Tongue (tissue), 2 donors: ENCODE measurements around the gene COL1A1. TPM values are rescaled to one million over a fixed set of nuclear protein-coding genes. Genes with fewer than 3 reads are reported as not detected.
A peak's percentile ranks its signal among the peaks of the same experiment; 100 is the strongest.

Experiments
- DNase-seq: peaks from one replicate; pipeline ENCODE4 v3.0.0-alpha.2; 2015
- total RNA-seq: library from RNA; depleted of rRNA; stranded (reverse); fragments of >200 nt; gene quantifications from one replicate; pipeline ENCODE4 v1.2.3, GENCODE V29; 2014

Gene COL1A1
- total RNA-seq, 1 donor from 2014 or later, result 3,144 TPM

GRCh38 chr17:50186661-50187393 lies 14.6 kb downstream of the COL1A1 start:
- no peak for DNase-seq

DNA sequence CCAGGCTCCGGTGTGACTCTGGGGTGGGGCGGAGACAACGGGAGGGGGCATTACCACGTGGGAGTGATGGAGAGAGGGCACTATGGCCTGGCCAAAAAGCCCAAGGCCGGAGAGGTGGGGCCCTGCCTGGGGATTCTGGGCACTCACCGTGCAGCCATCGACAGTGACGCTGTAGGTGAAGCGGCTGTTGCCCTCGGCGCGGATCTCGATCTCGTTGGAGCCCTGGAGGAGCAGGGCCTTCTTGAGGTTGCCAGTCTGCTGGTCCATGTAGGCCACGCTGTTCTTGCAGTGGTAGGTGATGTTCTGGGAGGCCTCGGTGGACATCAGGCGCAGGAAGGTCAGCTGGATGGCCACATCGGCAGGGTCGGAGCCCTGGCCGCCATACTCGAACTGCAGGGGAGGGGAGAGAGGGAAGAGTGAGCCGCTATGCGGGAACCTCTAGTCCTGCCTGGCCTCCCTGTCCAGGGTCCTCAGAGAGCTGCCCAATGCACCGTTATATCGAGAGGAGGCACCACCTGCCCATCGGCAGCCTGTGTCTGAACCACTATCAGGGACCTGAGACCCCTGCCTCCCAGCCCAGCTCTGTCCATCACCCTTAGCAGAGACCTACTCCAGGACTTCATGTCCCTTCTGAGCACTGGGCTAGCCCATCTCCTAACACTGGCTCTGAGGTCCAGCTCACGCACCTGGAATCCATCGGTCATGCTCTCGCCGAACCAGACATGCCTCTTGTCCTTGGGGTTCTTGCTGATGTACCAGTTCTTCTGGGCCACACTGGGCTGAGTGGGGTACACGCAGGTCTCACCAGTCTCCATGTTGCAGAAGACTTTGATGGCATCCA lies 15.6 kb downstream of the COL1A1 start:
- no peak for DNase-seq

GRCh38 chr17:50184611-50185398 lies 16.6 kb downstream of the COL1A1 start:
- no peak for DNase-seq

GRCh38 chr17:50184064-50184463 lies 17.4 kb downstream of the COL1A1 start:
- no peak for DNase-seq

DNA sequence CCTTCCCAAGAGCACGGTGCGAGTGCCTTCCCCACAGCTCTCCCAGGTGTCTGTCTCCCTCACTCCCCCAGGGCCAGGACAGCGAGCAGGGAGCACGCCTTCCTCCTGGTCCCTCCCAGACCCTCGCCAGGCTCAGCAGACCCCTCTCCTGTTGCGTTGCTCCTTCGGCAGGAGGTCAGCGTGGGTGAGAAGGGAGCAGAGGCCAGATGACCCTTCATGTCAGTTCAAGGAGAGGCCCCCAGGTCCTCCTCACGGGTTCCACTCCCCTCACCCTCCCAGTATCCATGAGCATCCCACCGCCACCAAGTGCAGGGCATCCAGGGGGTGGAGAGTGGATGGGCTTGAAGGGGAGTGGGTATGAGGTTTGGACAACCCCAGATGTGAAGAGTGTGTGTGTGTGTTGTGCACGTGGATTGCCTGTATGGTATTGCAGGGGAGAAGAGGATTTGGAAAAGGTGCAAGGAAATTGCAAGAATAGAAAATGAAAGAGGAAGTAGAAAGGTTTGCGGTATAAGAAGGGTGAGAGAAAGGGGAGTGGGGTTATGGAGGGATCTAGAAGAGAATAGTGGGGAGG lies 17.9 kb downstream of the COL1A1 start:
- no peak for DNase-seq

DNA sequence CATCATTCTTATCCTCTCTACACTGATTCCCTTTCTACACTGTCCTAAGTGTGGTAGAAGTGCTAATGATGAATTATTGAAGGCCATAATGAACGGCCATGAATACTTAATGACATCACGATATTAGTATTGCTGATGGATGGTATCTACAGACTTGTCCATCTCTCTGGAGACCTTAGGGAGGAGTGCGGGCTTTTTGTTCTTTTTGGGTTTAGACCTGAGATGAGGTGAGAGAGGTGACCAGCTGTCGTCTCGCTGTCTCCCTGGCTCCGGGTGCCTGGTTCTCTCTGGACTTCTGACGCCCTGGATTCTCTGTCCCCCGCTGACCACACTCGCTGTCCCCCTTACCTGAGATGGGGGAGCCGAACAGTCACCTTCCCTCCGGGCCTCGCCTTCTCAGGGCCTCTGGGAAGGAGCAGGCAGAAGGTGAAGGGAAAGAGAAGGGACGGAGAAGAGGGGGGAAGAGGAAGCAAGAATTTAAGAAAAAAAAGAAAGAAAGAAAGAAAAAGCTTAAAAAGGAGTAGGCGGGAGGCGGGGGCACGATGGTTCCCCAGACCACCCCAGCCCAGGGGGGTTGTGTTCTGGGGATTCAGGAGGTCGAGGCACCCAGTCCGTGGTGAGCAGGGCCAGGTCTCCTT lies 18.5 kb downstream of the COL1A1 start:
- no peak for DNase-seq

DNA sequence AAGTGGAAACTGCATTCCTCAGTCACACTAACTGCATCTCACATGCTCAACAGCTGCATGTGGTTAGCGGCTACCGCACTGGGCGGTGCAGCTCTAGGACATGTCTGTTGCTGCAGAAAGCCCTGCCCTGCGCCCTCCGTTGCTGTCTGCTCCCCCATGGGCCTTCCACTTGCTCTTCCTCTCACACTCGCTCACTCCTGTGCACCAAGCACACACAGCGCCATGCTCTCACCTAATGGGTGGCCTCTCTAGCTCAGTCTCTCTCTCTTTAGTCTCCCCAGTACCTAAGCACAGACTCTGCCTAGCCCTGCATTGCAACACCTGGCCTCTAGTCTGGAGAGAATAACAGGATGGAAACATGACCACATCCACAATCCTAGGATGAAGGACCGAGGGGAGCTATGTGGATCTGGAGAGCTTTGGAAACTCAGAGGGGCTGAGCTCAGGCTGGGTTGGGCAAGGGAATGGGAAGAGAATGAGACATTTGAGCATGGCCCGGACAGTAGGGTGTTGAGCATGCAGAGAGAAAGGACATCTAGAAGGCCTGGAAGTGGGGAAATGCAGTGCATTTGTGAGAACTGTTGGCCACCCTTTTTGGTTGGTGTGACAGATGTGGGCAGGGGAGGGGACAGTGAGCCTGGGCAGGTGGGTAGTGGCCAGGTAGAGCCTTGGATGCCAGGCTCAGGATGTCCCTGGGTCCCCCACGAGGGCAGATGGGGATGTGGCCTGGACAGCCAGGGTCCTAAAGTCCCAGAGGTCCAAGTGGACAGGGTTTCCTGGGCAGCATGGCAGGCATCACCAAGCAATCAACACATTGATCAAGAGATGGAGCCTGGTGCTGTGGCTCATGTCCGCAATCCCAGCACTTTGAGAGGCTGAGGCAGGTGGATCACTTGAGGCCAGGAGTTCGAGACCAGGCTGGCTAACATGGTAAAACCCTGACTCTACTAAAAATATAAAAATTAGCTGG lies 19.6 kb downstream of the COL1A1 start:
- peak; percentile 77 for DNase-seq

DNA sequence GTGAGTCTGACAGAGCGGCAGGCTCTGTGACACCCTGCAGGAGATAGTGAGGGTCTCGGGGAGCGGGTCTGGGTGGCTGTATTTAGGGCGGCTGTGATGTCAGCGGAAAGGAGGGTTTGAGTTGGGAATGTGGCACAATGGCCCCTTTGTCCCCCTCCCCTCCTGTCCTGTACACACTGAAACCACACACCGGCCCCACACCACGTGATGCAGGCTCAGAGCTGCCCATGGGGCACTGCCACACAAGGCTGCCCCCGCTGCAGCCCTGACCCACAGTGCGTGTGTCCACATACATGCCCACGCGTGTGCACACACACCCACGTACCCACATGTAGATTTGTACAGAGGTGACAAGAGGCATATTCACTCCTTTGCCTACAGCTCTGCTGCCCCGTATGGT lies 20.3 kb downstream of the COL1A1 start:
- peak; percentile 74 for DNase-seq

- DNase-seq, result no peak
These were observed 20.8 kb downstream of the COL1A1 start for GRCh38 chr17:50180620-50181019.

- DNase-seq, result no peak
These were observed 21.3 kb downstream of the COL1A1 start for GRCh38 chr17:50180111-50180510.

DNA sequence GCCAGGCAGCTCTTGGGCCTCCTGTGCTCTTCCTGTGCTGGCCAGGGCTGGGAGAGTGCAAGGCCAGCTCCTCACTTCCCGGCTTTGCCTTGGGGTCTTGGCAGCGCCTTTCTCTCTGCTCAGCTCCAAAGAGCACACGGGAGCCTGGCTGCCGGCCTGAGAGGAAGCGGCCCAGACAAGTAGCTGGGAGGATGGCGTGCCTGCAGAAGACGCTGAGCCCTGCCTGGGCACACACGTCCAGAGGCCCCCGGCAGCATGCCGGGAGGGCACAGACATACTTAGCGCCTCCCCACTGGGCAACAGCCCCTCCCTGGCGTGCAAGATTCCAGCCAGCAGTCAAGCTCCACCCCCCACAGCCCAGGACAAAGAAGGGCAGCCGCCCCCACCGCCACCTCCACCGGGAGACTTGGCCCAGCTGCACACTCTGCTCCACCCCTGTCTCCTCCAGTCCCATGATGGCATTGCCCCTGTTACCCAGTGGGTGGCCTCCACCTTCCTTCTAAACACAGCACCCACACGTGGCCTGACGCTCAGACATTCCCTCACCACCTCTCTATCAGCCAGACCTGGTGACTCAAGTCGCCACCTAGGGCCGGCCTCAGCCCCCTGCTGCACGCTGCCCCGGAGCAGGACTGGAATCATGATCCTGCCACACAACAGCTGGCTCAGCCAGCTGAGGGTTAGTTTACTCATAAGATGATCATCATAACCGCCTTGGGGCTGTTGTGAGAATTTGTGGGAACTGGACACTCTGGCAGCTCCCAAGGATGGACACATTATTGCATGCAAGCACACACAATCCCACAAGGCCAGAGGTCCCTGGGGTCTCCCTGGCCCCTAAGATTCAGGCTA lies 23.2 kb downstream of the COL1A1 start:
- peak; percentile 90 for DNase-seq

GRCh38 chr17:50177476-50177875 lies 24.0 kb downstream of the COL1A1 start:
- no peak for DNase-seq

DNA sequence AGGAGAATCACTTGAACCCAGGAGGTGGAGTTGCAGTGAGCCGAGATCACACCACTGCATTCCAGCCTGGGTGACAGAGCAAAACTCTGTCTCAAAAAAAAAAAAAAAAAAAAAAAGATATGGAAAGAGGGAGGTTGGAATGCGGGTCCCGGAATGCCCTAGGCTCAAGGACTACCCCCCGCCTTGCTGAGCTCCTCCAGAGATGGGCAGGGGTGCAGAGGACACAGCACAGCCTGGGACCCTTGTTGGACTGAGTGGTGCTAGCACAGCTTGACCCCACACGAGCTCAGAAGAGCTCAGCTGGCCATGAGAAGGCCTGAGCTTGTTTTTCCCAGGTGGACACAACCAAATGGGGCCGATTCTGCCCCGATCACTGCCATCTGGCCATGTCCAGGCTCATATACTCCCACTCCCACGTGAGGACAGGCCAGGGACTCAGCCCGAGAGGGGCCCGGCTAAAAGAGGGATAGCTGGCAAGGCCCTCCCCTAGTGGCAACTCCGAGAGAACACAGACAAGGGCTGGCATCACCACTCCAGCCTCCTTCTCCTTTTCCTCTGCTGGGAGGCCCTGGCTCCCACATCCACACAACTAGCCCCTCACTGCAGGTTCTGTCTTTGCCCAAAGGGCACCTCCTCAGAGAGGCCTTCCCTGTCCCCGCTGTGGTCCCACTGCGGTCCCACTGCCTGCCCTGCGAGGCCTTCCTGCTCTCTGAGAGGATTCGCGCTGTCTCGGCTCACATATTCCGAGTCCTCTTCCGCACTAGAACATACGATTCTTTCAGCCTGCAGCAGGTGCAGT lies 24.7 kb downstream of the COL1A1 start:
- no peak for DNase-seq

DNA sequence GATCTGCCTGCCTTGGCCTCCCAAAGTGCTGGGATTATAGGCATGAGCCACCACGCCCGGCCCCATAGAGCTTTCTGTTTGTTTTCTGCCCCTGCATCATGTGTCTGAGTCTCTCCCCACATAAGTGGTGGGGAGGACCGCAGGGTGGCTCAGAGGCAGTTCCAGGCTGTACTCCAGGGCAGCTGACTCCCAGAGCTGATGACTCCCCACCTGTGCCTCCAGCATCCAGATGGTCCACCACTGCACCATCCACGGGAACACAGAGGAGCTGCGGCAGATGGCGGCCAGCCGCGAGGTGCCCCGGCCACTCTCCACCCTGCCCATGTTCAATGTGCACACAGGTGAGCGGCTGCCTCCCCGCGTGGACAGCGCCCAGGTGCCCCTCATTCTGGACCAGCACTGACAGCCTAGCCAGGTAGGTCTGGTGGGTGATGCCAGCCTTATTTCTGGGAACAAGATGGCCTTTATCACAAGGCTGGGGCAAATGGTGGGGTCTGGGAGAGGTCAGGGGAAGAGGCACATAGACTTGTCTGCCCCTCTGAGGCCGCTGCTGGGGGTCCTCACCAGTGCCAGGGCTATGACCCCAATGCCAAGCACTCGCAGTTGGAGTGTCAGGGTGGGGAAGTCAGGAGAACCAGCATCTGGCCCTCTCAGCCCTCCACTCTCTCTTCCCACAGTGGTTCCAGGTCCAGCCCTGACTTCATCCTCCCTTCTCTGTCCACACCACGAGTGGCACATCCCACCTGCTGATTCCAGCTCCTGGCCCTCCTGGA lies 26.2 kb downstream of the COL1A1 start:
- DNase-seq, result no peak

- no peak for DNase-seq
These were observed 27.0 kb downstream of the COL1A1 start for GRCh38 chr17:50174444-50174843.

GRCh38 chr17:50173335-50173941 lies 28.0 kb downstream of the COL1A1 start:
- peak; percentile 89 for DNase-seq

DNA sequence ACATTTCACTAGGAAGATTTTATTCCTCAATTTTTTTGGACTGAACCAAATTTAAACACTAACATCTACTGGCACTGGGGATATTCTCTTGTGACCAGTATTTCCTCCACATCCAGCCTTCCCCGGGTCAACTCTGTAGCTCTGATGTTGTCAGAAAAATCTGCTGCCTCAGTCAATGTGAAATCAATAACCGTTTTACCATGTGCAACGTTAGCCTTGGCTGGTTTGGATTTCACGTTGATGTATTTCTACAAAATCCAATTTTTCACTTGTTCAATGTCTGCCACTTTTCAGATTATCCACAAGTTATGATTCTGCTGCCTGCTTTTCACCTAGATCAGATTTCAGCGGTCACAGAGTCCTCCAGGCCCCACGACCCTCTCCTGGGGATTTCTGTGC lies 28.5 kb downstream of the COL1A1 start:
- DNase-seq, result no peak

DNA sequence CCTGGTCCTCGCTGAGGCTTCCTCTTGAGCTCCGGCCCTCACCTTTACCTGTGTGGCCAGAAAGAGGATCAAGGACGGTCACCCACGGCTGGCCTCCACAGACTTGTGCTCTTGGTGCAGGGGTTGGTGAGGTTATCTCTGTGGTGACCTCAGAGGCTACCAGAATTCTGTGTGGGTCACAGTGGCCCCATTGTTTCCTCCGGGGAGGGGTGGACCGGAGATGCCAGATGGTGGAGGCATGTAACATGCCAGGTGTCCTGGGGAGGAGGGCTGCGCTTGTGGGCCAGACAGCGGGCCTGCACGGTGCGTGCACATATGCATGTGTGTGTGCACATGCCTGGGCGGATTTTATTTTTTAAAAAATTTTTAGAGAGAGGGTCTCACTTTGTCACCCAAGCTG lies 29.3 kb downstream of the COL1A1 start:
- no peak for DNase-seq
